OCI-LY7 (cell line): ENCODE data around the gene TGM1.

Source experiments
- EZH2phosphoT487 ChIP-seq: fragments of 200-600 bp; sonication (generic); IDR thresholded peaks from 2 replicates; pipeline ENCODE4 v1.6.1; 2018; ENCODE audit warnings: low read depth, borderline replicate concordance, mild to moderate bottlenecking, mixed run types, antibody characterized with exemption, low read length, moderate library complexity, mixed read lengths
- TF ChIP-seq, protein P1 (sequence below): fragments of 200-600 bp; sonication (generic); conservative IDR thresholded peaks from 2 replicates; pipeline ENCODE4 v1.5.1; 2014; ENCODE audit warnings: mild to moderate bottlenecking, antibody characterized with exemption, low read length, moderate library complexity, mixed read lengths

DNA sequence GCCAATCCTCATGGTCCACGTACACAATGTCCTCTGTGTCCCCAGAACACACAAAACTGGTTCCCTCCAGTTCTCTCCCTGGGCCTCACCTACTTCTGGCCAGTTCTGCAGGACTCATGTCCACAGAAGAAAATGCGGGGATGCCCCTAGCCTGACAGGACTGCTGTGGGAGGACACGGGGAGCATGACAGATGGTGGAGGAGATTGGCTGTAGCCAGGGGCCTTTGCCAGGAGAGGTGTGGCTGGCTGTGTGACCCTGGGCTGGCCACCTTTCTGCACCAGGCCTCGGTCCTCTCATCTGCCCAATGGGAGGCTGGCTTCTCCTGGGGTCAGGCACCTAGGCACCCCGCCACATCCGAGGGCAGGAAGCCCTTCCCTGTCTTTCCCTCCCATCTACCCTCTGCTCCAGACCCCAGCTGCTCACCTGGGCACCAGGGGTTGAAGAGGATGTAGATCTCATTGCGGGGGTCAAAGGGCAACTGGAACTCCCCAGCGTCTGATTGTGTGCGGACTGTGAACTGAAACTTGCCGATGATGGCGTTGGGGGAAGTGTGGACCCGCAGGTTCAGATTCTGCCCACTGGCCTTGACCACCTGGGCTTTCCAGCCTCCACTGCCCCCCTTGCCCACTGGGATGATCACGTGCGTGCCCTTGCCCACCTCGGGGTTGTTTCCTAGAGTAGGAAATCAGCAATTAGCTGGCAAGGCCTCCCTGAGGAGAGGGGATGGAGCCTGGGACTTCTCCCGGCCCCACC is 2.8 kb downstream of the TGM1 start:
- TF ChIP-seq EZH2phosphoT487, result no peak
- TF ChIP-seq, protein P1, sequence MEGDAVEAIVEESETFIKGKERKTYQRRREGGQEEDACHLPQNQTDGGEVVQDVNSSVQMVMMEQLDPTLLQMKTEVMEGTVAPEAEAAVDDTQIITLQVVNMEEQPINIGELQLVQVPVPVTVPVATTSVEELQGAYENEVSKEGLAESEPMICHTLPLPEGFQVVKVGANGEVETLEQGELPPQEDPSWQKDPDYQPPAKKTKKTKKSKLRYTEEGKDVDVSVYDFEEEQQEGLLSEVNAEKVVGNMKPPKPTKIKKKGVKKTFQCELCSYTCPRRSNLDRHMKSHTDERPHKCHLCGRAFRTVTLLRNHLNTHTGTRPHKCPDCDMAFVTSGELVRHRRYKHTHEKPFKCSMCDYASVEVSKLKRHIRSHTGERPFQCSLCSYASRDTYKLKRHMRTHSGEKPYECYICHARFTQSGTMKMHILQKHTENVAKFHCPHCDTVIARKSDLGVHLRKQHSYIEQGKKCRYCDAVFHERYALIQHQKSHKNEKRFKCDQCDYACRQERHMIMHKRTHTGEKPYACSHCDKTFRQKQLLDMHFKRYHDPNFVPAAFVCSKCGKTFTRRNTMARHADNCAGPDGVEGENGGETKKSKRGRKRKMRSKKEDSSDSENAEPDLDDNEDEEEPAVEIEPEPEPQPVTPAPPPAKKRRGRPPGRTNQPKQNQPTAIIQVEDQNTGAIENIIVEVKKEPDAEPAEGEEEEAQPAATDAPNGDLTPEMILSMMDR, result no peak
